Peyer's patch (tissue), 4 donors: ENCODE measurements around the gene TBC1D3. TPM values are rescaled to one million over a fixed set of nuclear protein-coding genes. Genes with fewer than 3 reads are reported as not detected.
"Not testable (repeated sequence)": the region's sequence is repeated elsewhere in the genome, so short reads cannot be mapped to it uniquely, and the experiment has no call there.

Source experiments
- DNase-seq, 3 donors: peaks; one replicate each; pipeline ENCODE4 v3.0.0-alpha.2; 2017 to 2019
- H3K27ac ChIP-seq, 4 donors: fragments of 200-600 bp; sonication (generic); one replicate each; pipeline ENCODE4 v1.5.1; 2016 to 2019
- H3K27me3 ChIP-seq, 2 donors: fragments of 200-600 bp; sonication (generic); one replicate each; pipeline ENCODE4 v1.5.1; 2019
- H3K36me3 ChIP-seq, 3 donors: fragments of 200-600 bp; sonication (generic); one replicate each; pipeline ENCODE4 v1.5.1; 2016 to 2019
- H3K4me1 ChIP-seq, 4 donors: fragments of 200-600 bp; sonication (generic); one replicate each; pipeline ENCODE4 v1.5.1; 2016 to 2019
- H3K4me3 ChIP-seq, 4 donors: fragments of 200-600 bp; sonication (generic); 1 replicate in 3 of 4; 2 replicates in 1 of 4; pipeline ENCODE4 v1.5.1; 2016 to 2019; ENCODE audit warnings: mild to moderate bottlenecking in 1 of 4
- H3K9me3 ChIP-seq, 4 donors: fragments of 200-600 bp; sonication (generic); one replicate each; pipeline ENCODE4 v1.5.1; 2016 to 2019; ENCODE audit warnings: mild to moderate bottlenecking in 1 of 4
- small RNA-seq, 2 donors: library from RNA; depleted of rRNA; stranded (forward); fragments of <200 nt; gene quantifications; one replicate each; pipeline ENCODE3, GENCODE V24; 2016
- total RNA-seq, 4 donors: library from RNA; depleted of rRNA; stranded (reverse); fragments of >200 nt; gene quantifications; one replicate each; pipeline ENCODE4 v1.1.0, GENCODE V29; 2016

TBC1D3 gene
- not detected for total RNA-seq

DNA sequence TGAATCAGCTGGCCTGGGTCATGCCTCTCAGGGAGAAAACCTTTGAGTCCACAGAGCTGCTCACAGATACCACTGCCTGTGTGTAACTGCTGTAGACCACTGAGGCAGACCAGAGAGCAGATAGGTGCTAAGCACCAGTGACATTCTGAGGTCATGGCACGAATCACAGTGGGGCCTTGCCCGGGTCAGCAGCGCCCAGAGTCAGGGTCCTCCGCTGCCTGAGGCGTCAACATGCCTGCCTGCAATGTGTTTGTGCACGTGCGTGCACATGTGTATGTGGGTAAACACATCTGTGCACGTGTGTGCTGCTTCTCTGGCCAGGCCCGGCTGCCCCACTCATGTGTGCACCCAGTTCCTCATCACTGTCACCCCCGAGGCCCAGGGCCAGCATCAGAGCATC lies at the start of gene TBC1D3:
TSS of gene TBC1D3 (minus strand) at position 101 of the 400 bp plus-strand sequence. CDS start 1,526 bp downstream, outside the sequence.
- not testable (repeated sequence) for DNase-seq, H3K4me1 ChIP-seq, H3K9me3 ChIP-seq, H3K27me3 ChIP-seq, H3K27ac ChIP-seq, H3K36me3 ChIP-seq, H3K4me3 ChIP-seq

DNA sequence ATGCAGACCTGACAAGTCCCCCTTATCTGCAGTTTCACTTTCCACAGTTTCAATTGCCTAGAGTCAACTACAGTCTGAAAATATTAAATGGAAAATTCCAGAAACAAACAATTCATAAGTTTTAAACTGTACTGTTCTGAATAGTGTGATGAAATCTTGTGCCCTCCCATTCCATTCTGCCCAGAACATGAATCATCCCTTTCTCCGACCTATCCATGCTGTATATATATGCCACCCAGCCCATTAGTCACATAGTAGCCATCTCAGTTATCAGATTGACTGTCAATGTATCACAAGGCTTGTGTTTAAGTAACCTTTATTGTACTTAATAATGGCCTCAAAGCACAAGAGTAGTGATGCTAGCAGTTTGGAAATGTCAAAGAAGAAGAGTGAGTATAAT lies 40.4 kb upstream of the TBC1D3 start:
- not testable (repeated sequence) for H3K27me3 ChIP-seq, H3K27ac ChIP-seq, H3K4me1 ChIP-seq, H3K36me3 ChIP-seq, H3K4me3 ChIP-seq, H3K9me3 ChIP-seq, DNase-seq

DNA sequence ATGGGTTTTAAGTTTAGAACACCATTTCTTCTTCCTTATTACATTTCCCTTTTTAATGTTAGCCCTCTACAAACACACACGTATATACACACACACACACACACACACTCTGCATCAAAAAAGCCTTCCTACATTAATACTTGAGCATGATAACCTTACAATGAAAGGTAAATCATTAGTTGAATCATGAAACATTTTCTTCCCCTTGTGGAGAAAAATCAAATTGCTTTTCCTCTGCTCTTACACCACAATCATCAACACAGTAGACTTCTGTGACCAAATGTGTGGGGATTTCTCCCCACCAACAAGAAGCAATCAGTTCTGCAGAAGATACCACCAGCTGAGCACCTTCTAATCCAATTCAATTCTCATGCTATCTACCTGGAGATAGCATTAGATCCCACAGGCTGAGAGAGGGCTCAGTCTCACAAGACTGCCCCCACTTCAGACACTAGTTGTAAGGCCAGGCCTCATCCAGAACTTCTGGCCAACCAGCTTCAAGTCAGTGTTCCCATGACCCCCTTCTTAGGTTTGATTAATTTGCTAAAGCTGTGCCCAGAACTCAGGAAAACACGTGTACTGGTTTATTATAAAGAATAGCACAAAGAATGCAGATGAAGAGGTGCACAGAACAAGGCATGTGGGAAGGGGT lies 33.6 kb upstream of the TBC1D3 start:
- H3K4me1 ChIP-seq, DNase-seq, H3K27me3 ChIP-seq, H3K4me3 ChIP-seq, H3K36me3 ChIP-seq, H3K9me3 ChIP-seq, H3K27ac ChIP-seq: not testable (repeated sequence)

DNA sequence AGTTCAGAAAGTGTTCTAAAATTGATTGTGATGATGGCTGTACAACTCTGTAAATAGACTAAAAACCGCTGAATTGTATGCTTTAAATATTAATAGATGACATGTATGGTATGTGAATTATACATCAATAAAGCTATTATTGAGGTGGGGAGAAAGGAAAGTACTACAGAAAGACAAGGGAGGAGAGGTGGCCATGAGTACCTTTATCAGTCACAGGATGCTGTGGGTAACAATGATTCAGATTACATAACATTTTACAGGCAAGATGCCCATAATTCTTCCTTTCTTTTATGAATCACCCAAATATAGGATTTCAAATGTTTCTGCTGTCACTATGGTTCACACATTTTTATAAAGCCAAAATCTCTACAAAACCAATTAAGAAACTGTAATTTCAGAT lies 28.5 kb upstream of the TBC1D3 start:
- H3K27ac ChIP-seq, H3K4me3 ChIP-seq, DNase-seq, H3K36me3 ChIP-seq, H3K27me3 ChIP-seq, H3K4me1 ChIP-seq, H3K9me3 ChIP-seq: not testable (repeated sequence)

DNA sequence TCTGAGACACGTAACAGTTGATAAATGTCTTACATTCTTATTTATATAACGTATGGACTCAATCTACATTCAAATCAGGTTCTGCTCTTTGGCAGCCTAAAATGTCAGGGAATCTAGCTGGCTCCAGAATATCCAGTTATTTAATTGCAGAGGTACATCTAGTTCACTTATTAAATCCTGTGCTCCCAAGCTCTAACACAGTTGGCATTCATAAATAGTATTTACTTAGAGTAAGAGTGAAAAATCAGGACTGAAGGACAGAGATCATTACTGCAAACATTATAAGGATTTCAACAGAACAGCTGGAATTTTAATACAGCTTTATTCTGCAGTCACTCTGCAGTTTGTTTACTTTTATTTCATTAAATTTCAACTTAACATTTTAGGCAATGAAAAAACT lies 7.9 kb upstream of the TBC1D3 start:
- not testable (repeated sequence) for H3K9me3 ChIP-seq, H3K27ac ChIP-seq, H3K4me1 ChIP-seq, H3K36me3 ChIP-seq, H3K4me3 ChIP-seq, H3K27me3 ChIP-seq, DNase-seq

DNA sequence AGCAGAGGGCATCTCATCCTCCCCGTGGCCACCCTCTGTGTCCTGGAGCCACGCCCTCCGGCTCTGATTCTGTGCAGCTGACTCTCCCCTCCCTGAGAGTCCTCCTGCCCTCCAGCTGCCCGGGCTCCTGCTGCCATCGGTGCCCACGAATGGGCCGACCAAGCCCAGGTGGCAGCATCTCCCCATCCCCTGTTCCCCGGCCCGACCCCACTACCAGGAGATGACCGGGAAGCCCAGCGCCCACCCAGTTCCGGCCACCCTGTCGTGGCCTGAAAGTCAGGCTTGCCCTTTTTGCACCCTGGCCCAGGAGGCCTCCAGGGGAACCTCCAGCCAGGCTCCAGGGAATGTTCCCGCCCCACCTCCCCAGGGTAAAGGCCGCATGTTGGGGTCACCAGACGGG lies 57.5 kb downstream of the TBC1D3 start:
- not testable (repeated sequence) for H3K9me3 ChIP-seq, H3K4me1 ChIP-seq, H3K27me3 ChIP-seq, DNase-seq, H3K4me3 ChIP-seq, H3K27ac ChIP-seq, H3K36me3 ChIP-seq

Small RNAs within 50 kb of the gene (small RNA-seq; reads per million reads assigned to genes)
- 0 reads per million in 2 donors for gene RF00019
- 0 reads per million in 2 donors for gene RNA5SP526

Other genes with a start within 250 kb of the TBC1D3 start
- gene TBC1D3L, start 203.5 kb downstream of the TBC1D3 start, total RNA-seq = 10 to 100 TPM; 19.1 to 60.9 (median 41.7) TPM
- gene TBC1D3D, start 188.6 kb downstream of the TBC1D3 start, total RNA-seq = 1 to 10 TPM in 1 of 4 donors, not detected in 3; 1.7 TPM
- gene TBC1D3C, start 123.9 kb downstream of the TBC1D3 start, total RNA-seq = 1 to 10 TPM in 1 of 4 donors, not detected in 3; 1.0 TPM
- gene TBC1D3E, start 64.6 kb downstream of the TBC1D3 start, total RNA-seq = not detected
- 10 to 100 TPM in 3 of 4 donors, 1 to 10 TPM in 1; 6.6 to 23.8 (median 17.8) TPM for gene MRPL45, start 104.6 kb upstream of the TBC1D3 start, total RNA-seq
- under 1 TPM in 2 of 4 donors, not detected in 2; 0.13 to 0.18 TPM for gene GPR179, start 151.4 kb upstream of the TBC1D3 start, total RNA-seq
- 10 to 100 TPM; 14.2 to 24.5 (median 16.1) TPM for gene SOCS7, start 159.3 kb upstream of the TBC1D3 start, total RNA-seq
- 10 to 100 TPM in 2 of 4 donors, 1 to 10 TPM in 1, under 1 TPM in 1; 0.88 to 36.3 (median 8.9) TPM for gene ARHGAP23, start 235.9 kb upstream of the TBC1D3 start, total RNA-seq